ENCODE results near the gene NOC3L. TPM values are rescaled to one million over a fixed set of nuclear protein-coding genes. Genes with fewer than 3 reads are reported as not detected.

NOC3L gene
- total RNA-seq, 2 donors from 2014 or later, result 15.3 to 22.4 TPM

GRCh38 chr10:94310369-94310768, 52.4 kb downstream of the NOC3L start:
- no peak for DNase-seq
- H3K4me3 Mint-ChIP-seq, result no peak overlapping the region
- H3K4me1 Mint-ChIP-seq, result peaks cover 3% of the 10 kb centered on the region
- H3K9me3 ChIP-seq (ENCODE audit: control insufficient read depth, low read length, poor library complexity, severe bottlenecking), result no peaks in the 10 kb centered on the region
- peaks cover 3% of the 10 kb centered on the region for H3K36me3 Mint-ChIP-seq (ENCODE audit: low read depth)
- no peak for ATAC-seq
- peaks cover 56% of the 10 kb centered on the region for H3K27me3 Mint-ChIP-seq
- no peak overlapping the region for H3K27ac Mint-ChIP-seq

DNA sequence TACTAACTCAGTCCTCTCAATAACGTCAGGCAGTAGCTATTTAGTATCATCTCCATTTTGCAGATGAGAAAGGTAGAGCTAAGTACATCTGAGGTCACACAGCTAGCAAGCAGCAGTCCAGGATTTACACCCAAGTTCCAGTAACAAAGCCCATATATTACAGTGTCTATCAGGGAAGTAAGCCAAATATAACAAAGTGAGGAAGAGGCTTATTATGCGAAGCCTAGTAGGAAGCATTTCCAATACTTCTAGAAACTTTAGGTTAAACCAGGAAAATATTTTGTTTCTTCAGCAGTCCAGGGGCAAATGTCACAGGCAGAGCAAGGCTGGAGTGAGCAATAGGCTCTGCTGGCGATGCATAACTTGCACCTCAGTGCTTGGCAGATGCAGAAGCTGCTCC, 53.9 kb downstream of the NOC3L start:
- no peak overlapping the region for H3K4me3 Mint-ChIP-seq
- no peak for DNase-seq
- H3K27me3 Mint-ChIP-seq, result peaks cover 69% of the 10 kb centered on the region
- peaks cover 3% of the 10 kb centered on the region for H3K4me1 Mint-ChIP-seq
- peaks cover 4% of the 10 kb centered on the region for H3K36me3 Mint-ChIP-seq (ENCODE audit: low read depth)
- ATAC-seq, result no peak
- H3K9me3 ChIP-seq (ENCODE audit: control insufficient read depth, low read length, poor library complexity, severe bottlenecking), result no peaks in the 10 kb centered on the region
- no peak overlapping the region for H3K27ac Mint-ChIP-seq

GRCh38 chr10:94307046-94307615, 55.6 kb downstream of the NOC3L start:
- H3K9me3 ChIP-seq (ENCODE audit: control insufficient read depth, low read length, poor library complexity, severe bottlenecking), result no peaks in the 10 kb centered on the region
- Mint-ChIP-seq H3K27me3 (peaks cover 70% of the 10 kb centered on the region), H3K4me1 (peaks cover 3% of the 10 kb centered on the region), H3K27ac (no peak overlapping the region), H3K4me3 (no peak overlapping the region), H3K36me3 (ENCODE audit: low read depth) (peaks cover 4% of the 10 kb centered on the region)
- no peak for ATAC-seq
- DNase-seq, result no peak

- ATAC-seq (no peak), DNase-seq (no peak)
- H3K9me3 ChIP-seq (ENCODE audit: control insufficient read depth, low read length, poor library complexity, severe bottlenecking), result no peaks in the 10 kb centered on the region
- Mint-ChIP-seq H3K4me3 (no peak overlapping the region), H3K27ac (no peak overlapping the region), H3K36me3 (ENCODE audit: low read depth) (peaks cover 2% of the 10 kb centered on the region), H3K4me1 (peaks cover 10% of the 10 kb centered on the region), H3K27me3 (peaks cover 65% of the 10 kb centered on the region)
Observed at GRCh38 chr10:94303929-94304328, 58.8 kb downstream of the NOC3L start.

DNA sequence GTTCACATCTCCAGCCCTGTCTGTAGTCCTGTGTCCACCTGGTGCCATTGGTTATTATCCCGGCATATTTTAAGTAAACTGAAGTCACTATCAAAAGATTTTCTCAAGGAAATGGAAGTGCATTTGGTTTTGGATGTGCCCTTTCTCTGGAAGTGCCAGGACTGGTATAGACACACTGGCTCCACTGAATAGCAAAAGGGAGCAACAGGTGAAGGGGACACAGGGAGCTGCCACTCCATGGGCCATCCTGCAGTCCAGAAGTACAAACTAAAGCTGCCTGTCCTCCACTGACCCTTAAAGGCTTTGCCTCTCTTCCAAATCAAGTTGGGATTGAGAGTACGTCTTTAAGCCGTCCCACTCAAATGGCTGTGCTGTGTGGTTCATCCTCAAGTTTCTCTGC, 62.7 kb downstream of the NOC3L start:
- no peak for ATAC-seq
- Mint-ChIP-seq H3K27me3 (peaks cover 58% of the 10 kb centered on the region), H3K4me3 (no peak overlapping the region), H3K36me3 (ENCODE audit: low read depth) (no peaks in the 10 kb centered on the region), H3K27ac (no peak overlapping the region), H3K4me1 (peaks cover 12% of the 10 kb centered on the region)
- H3K9me3 ChIP-seq (ENCODE audit: control insufficient read depth, low read length, poor library complexity, severe bottlenecking), result no peaks in the 10 kb centered on the region
- no peak for DNase-seq

- H3K36me3 Mint-ChIP-seq (ENCODE audit: low read depth), result no peaks in the 10 kb centered on the region
- peak; percentile 83 for ATAC-seq
- no peaks in the 10 kb centered on the region for H3K9me3 ChIP-seq (ENCODE audit: control insufficient read depth, low read length, poor library complexity, severe bottlenecking)
- DNase-seq, result no peak
- peak overlapping the region; percentile 39 for H3K27ac Mint-ChIP-seq
- peaks cover 12% of the 10 kb centered on the region for H3K4me1 Mint-ChIP-seq
- peaks cover 56% of the 10 kb centered on the region for H3K27me3 Mint-ChIP-seq
- H3K4me3 Mint-ChIP-seq, result no peak overlapping the region
Observed at GRCh38 chr10:94299417-94299816, 63.3 kb downstream of the NOC3L start.

DNA sequence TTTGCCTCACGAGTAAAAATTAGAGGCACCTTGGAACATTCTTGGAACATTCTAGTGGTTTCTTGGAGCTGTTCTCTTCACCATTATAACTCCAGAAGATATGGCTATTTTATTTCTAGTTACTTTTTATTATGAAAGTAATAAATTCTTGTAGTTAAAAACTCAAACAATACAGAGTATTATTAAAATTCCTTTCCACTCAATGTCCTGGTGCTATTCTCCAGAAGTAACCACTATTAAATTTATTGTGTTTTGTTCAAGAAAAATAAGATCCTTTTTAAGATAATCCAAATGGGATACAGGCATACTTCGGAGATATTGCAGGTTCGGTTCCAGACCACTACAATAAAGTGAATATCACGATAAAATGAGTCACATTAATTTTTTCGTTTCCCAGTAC, 68.6 kb downstream of the NOC3L start:
- DNase-seq (no peak), ATAC-seq (no peak)
- Mint-ChIP-seq H3K27ac (no peak overlapping the region), H3K4me3 (no peak overlapping the region), H3K4me1 (peaks cover 7% of the 10 kb centered on the region), H3K27me3 (peaks cover 59% of the 10 kb centered on the region), H3K36me3 (ENCODE audit: low read depth) (no peaks in the 10 kb centered on the region)
- no peaks in the 10 kb centered on the region for H3K9me3 ChIP-seq (ENCODE audit: control insufficient read depth, low read length, poor library complexity, severe bottlenecking)

GRCh38 chr10:94293354-94293753, 69.4 kb downstream of the NOC3L start:
- H3K9me3 ChIP-seq (ENCODE audit: control insufficient read depth, low read length, poor library complexity, severe bottlenecking), result no peaks in the 10 kb centered on the region
- Mint-ChIP-seq H3K36me3 (ENCODE audit: low read depth) (no peaks in the 10 kb centered on the region), H3K4me1 (peaks cover 2% of the 10 kb centered on the region), H3K4me3 (no peak overlapping the region), H3K27me3 (peaks cover 56% of the 10 kb centered on the region), H3K27ac (no peak overlapping the region)
- ATAC-seq, result no peak
- DNase-seq, result no peak

GRCh38 chr10:94292434-94293090, 70.2 kb downstream of the NOC3L start:
- H3K9me3 ChIP-seq (ENCODE audit: control insufficient read depth, low read length, poor library complexity, severe bottlenecking), result no peaks in the 10 kb centered on the region
- no peak overlapping the region for H3K4me3 Mint-ChIP-seq
- H3K36me3 Mint-ChIP-seq (ENCODE audit: low read depth), result no peaks in the 10 kb centered on the region
- no peak for DNase-seq
- peaks cover 4% of the 10 kb centered on the region for H3K4me1 Mint-ChIP-seq
- no peak overlapping the region for H3K27ac Mint-ChIP-seq
- peaks cover 60% of the 10 kb centered on the region for H3K27me3 Mint-ChIP-seq
- no peak for ATAC-seq

DNA sequence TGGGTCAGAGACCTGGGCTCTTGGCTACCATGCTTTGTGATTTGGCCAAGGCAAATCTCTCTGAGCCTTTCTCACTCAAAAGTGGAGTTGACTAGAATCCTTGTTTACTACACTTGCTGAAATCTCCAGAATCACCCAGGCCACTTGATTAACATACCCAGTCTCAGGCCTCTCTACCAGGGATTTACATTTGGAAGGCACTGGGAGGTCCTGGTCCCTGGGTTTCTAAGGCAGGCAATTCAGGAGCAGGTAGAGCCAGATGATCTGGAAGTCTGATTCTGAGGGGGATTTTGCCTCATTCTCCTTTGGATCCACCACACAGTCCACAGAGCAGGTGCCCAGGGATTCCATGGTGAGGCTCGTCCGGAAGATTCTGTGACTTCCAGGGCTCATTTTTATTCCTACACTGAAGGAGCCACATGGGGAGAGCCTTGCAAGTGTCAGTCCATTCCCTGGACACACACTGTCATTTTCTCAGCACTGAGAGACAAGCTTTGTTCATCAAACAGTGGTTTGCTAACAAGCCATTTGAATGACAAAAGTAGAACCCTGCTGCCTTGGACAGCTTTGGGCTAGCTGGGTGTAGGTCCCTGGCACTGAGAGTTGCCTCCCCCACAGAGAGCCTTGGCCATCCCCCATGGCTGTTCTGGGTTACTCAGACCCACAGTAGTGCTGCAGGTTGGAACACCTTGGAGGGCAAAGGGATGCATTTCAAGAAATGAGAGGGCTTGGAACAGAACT, 74.2 kb downstream of the NOC3L start:
- no peaks in the 10 kb centered on the region for H3K9me3 ChIP-seq (ENCODE audit: control insufficient read depth, low read length, poor library complexity, severe bottlenecking)
- H3K27me3 Mint-ChIP-seq, result peaks cover 60% of the 10 kb centered on the region
- H3K27ac Mint-ChIP-seq, result no peak overlapping the region
- no peaks in the 10 kb centered on the region for H3K36me3 Mint-ChIP-seq (ENCODE audit: low read depth)
- H3K4me3 Mint-ChIP-seq, result no peak overlapping the region
- ATAC-seq, result no peak
- DNase-seq, result no peak
- peaks cover 5% of the 10 kb centered on the region for H3K4me1 Mint-ChIP-seq

DNA sequence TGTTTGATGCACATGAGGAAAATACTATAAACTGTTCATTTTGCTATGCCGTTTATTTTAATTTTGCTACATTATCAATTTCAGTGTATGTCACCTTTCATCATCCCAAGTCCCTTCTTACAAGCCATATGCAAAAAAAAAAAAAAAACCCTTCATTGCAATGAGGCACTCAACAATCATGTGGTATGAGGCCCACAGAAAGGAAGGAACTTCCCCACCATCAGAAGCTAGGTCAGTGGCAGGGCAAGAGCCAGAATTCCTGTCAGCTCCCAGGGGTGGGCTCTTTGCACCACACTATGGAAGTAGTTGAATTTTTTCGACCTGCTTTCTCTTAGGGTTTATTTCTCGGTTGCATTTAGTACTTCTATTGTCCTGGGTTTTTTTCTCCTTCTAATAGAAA, 75.4 kb downstream of the NOC3L start:
- H3K4me1 Mint-ChIP-seq, result peaks cover 5% of the 10 kb centered on the region
- H3K9me3 ChIP-seq (ENCODE audit: control insufficient read depth, low read length, poor library complexity, severe bottlenecking), result no peaks in the 10 kb centered on the region
- DNase-seq, result no peak
- H3K4me3 Mint-ChIP-seq, result no peak overlapping the region
- no peak overlapping the region for H3K27ac Mint-ChIP-seq
- no peaks in the 10 kb centered on the region for H3K36me3 Mint-ChIP-seq (ENCODE audit: low read depth)
- H3K27me3 Mint-ChIP-seq, result peaks cover 53% of the 10 kb centered on the region
- ATAC-seq, result no peak

DNA sequence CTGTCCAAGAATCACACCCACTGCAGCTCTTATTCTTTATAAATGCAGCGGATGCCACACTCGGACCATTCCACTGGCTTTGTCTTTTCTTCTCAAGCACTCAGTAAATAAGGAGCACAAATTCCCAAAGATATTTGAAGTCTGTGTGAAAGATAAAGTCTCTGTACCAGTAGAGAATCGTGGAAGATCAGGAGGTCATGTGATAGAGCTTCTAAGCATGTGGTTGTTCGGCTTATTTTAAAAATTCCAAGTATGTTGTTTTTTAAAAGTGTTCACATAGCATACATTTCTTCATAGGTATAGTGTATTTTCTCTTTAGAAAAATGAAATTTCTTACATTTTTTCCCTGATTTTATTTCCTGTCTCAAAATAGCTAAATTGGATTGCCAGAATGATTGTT, 75.8 kb downstream of the NOC3L start:
- Mint-ChIP-seq H3K36me3 (ENCODE audit: low read depth) (no peaks in the 10 kb centered on the region), H3K4me3 (no peak overlapping the region), H3K4me1 (peaks cover 5% of the 10 kb centered on the region), H3K27me3 (peaks cover 51% of the 10 kb centered on the region), H3K27ac (no peak overlapping the region)
- DNase-seq (no peak), ATAC-seq (no peak)
- H3K9me3 ChIP-seq (ENCODE audit: control insufficient read depth, low read length, poor library complexity, severe bottlenecking), result no peaks in the 10 kb centered on the region

DNA sequence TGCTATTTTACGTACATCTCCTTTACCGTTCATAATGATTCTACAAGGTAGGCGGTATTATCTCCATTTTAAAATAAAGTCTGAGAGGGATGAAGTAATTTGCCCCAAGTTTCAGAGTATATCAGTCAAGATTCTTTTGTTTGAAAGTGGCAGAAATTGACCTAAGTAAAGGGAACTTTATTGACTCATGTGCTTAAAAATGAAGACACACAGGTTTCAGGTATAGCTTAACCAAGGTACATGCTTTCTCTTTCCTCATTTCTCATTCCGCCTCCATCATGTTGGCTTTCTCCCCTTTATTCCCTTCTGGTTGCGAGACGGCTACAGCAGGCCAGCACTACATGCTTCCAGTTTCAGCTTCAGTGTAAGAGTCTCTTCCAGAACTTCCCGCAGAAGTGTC, 77.5 kb downstream of the NOC3L start:
- no peak overlapping the region for H3K27ac Mint-ChIP-seq
- H3K4me3 Mint-ChIP-seq, result no peak overlapping the region
- H3K27me3 Mint-ChIP-seq, result peaks cover 48% of the 10 kb centered on the region
- DNase-seq, result no peak
- no peak for ATAC-seq
- peaks cover 6% of the 10 kb centered on the region for H3K4me1 Mint-ChIP-seq
- H3K9me3 ChIP-seq (ENCODE audit: control insufficient read depth, low read length, poor library complexity, severe bottlenecking), result no peaks in the 10 kb centered on the region
- H3K36me3 Mint-ChIP-seq (ENCODE audit: low read depth), result no peaks in the 10 kb centered on the region
